Gastrocnemius medialis (tissue), 4 donors: ENCODE results near the gene ECT2L. TPM values are rescaled to one million over a fixed set of nuclear protein-coding genes. Genes with fewer than 3 reads are reported as not detected.

Experiments used
- ATAC-seq, 2 donors: fragments of 150-250 bp; one replicate each; pipeline ENCODE4 v1.9.1; 2016
- DNase-seq, 2 donors: peaks; one replicate each; pipeline ENCODE4 v3.0.0-alpha.2; 2019
- H3K27ac ChIP-seq, 4 donors: fragments of 200-600 bp; sonication (generic); 1 replicate in 1 of 4; 2 replicates in 3 of 4; pipeline ENCODE4 v1.5.1; 2016 to 2018; ENCODE audit warnings: mild to moderate bottlenecking in 2 of 4, moderate library complexity in 1 of 4
- H3K27me3 ChIP-seq, 3 donors: fragments of 200-600 bp; sonication (generic) in 2 of 3; 1 replicate in 1 of 3; 2 replicates in 2 of 3; pipeline versions ENCODE4 v1.5.1 to v1.6.0; 2016 to 2019; ENCODE audit warnings: mild to moderate bottlenecking in 1 of 3, moderate library complexity in 1 of 3
- H3K36me3 ChIP-seq, 2 donors: fragments of 200-600 bp; sonication (generic) in 1 of 2; one replicate each; pipeline ENCODE4 v1.5.1; 2017 to 2018
- H3K4me1 ChIP-seq, 2 donors: fragments of 200-600 bp; sonication (generic) in 1 of 2; one replicate each; pipeline ENCODE4 v1.5.1; 2016 to 2017; ENCODE audit warnings: mild to moderate bottlenecking in 2 of 2
- H3K4me3 ChIP-seq, 4 donors: fragments of 200-600 bp; sonication (generic) in 3 of 4; 1 replicate in 1 of 4; 2 replicates in 3 of 4; pipeline ENCODE4 v1.5.1; 2016 to 2019; ENCODE audit warnings: mild to moderate bottlenecking in 2 of 4
- H3K9me3 ChIP-seq, 3 donors: fragments of 200-600 bp; sonication (generic) in 2 of 3; 1 replicate in 1 of 3; 2 replicates in 2 of 3; pipeline ENCODE4 v1.5.1; 2016 to 2019
- POLR2A ChIP-seq, 2 donors: fragments of 450-650 bp; IDR thresholded peaks; one replicate each; pipeline ENCODE4 v1.6.1; 2017; ENCODE audit warnings: antibody characterized with exemption in 2 of 2, mild to moderate bottlenecking in 2 of 2, moderate library complexity in 2 of 2
- in situ Hi-C, 4 donors: fragments of 200-750 bp; cut with MboI; loops; one replicate each; pipeline versions ENCODE4 v1.15.0 to v1.8.0; 2017; ENCODE audit warnings: low sequenced_read_pairs in 4 of 4
- intact Hi-C: fragments of 100-400 bp; cut with DNase I; formaldehyde crosslinking; loops from one replicate; pipeline ENCODE4 v1.15.1; 2023; ENCODE audit warnings: low total_unique reads
- total RNA-seq, 4 donors: library from RNA; depleted of rRNA; stranded (reverse); fragments of >200 nt; gene quantifications; one replicate each; pipeline versions ENCODE4 v1.1.0 to v1.2.3, GENCODE V29; 2016
- TF ChIP-seq, protein P1 (sequence below), 5 experiments: fragments of 450-650 bp in 3 of 5; fragments of 200-600 bp in 2 of 5; sonication (generic) in 2 of 5; IDR thresholded peaks in 4 of 5; conservative IDR thresholded peaks in 1 of 5; 1 replicate in 4 of 5; 2 replicates in 1 of 5; pipeline ENCODE4 v1.5.1; 2016 to 2019; ENCODE audit warnings: antibody characterized with exemption in 5 of 5, mild to moderate bottlenecking in 3 of 5, moderate library complexity in 3 of 5

ECT2L gene
- total RNA-seq, 4 donors from 2014 or later: not detected

DNA sequence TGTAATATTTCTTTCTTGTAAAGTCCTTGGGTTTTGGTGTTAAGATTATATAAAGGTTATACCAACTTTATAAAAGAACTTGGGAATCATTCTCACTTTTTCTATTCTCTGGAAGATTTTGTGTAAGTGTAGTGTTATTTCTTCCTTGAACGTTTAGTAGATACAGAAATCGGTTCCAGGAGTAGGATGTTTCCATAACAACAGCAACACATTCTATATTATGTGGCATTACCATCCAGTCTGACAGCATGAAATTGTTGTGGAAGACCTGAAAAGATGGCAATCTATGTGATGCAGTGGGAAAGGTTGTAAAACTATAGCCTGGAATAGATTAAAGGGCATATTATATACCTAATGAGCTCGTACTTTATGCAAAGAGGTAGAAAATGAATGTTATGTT lies 13.8 kb downstream of the ECT2L start:
- in situ Hi-C loops: loop anchor here (10.0 to 25.0 kb wide), 3 partner anchors 175 to 555 kb away; partner anchors contain the start of genes CITED2 (in 2 of the 4) and REPS1 (in 1 of the 4)
- no peak overlapping the region for H3K27ac ChIP-seq
- no peaks in the 10 kb centered on the region for H3K9me3 ChIP-seq
- H3K36me3 ChIP-seq: no peaks in the 10 kb centered on the region
- no peaks in the 10 kb centered on the region for H3K27me3 ChIP-seq
- no peaks in the 10 kb centered on the region for H3K4me1 ChIP-seq
- H3K4me3 ChIP-seq: no peak overlapping the region
- no peak for ATAC-seq
- intact Hi-C loops: no loop called here
- DNase-seq: no peak
- TF ChIP-seq POLR2A (IDR thresholded peaks at IDR 0.05): no peak
- TF ChIP-seq, protein P1, sequence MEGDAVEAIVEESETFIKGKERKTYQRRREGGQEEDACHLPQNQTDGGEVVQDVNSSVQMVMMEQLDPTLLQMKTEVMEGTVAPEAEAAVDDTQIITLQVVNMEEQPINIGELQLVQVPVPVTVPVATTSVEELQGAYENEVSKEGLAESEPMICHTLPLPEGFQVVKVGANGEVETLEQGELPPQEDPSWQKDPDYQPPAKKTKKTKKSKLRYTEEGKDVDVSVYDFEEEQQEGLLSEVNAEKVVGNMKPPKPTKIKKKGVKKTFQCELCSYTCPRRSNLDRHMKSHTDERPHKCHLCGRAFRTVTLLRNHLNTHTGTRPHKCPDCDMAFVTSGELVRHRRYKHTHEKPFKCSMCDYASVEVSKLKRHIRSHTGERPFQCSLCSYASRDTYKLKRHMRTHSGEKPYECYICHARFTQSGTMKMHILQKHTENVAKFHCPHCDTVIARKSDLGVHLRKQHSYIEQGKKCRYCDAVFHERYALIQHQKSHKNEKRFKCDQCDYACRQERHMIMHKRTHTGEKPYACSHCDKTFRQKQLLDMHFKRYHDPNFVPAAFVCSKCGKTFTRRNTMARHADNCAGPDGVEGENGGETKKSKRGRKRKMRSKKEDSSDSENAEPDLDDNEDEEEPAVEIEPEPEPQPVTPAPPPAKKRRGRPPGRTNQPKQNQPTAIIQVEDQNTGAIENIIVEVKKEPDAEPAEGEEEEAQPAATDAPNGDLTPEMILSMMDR (IDR thresholded peaks at IDR 0.05 in 4 of 5, conservative IDR thresholded peaks at IDR 0.05 in 1 of 5): no peak

- no peak for TF ChIP-seq POLR2A (IDR thresholded peaks at IDR 0.05)
- TF ChIP-seq, protein P1 (IDR thresholded peaks at IDR 0.05 in 4 of 5, conservative IDR thresholded peaks at IDR 0.05 in 1 of 5): no peak
- Histone ChIP-seq H3K27me3 (no peaks in the 10 kb centered on the region), H3K27ac (no peak overlapping the region), H3K4me3 (no peak overlapping the region), H3K36me3 (no peaks in the 10 kb centered on the region), H3K4me1 (no peaks in the 10 kb centered on the region), H3K9me3 (no peaks in the 10 kb centered on the region)
- ATAC-seq: no peak
- no peak for DNase-seq
- in situ Hi-C loops (loop anchor here (10.0 to 25.0 kb wide), 3 partner anchors 173 to 553 kb away; partner anchors contain the start of genes CITED2 (in 2 of the 4) and REPS1 (in 1 of the 4)), intact Hi-C loops (no loop called here)
These were observed 16.0 kb downstream of the ECT2L start for GRCh38 chr6:138811866-138812265.

GRCh38 chr6:138814179-138814834 lies 18.4 kb downstream of the ECT2L start:
- intact Hi-C loops: no loop called here
- Histone ChIP-seq H3K4me3 (no peak overlapping the region), H3K27ac (no peak overlapping the region), H3K9me3 (no peaks in the 10 kb centered on the region), H3K4me1 (no peaks in the 10 kb centered on the region), H3K27me3 (no peaks in the 10 kb centered on the region), H3K36me3 (no peaks in the 10 kb centered on the region)
- DNase-seq (no peak), ATAC-seq (no peak)
- TF ChIP-seq POLR2A (IDR thresholded peaks at IDR 0.05): no peak
- TF ChIP-seq, protein P1 (IDR thresholded peaks at IDR 0.05 in 4 of 5, conservative IDR thresholded peaks at IDR 0.05 in 1 of 5): no peak
- in situ Hi-C loops: loop anchor here (10.0 to 25.0 kb wide), 3 partner anchors 170 to 550 kb away; partner anchors contain the start of genes CITED2 (in 2 of the 4) and REPS1 (in 1 of the 4)

DNA sequence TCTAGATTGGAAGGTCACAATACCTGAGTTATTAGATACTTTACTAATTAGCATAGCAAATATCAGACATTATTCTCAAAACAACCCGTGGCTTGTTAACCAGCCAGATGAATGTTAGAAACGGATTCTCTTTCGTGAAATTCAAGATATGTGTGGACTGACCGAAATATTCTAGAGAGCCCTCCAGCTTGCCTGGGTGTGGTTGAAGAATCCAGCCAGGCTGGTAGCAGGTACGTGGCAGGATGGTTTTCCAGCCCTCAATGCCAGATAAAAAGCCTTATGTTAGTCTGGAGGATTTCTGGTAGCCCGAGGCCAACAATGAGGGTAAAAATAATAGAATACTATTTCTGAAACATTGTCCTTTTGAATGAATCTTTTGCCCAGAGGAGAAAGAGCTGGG lies 19.3 kb downstream of the ECT2L start:
- in situ Hi-C loops (loop anchor here (5.0 to 25.0 kb wide), 4 partner anchors 170 to 550 kb away; partner anchors contain the start of genes REPS1 (in 3 of the 4) and CITED2 (in 2 of the 4)), intact Hi-C loops (no loop called here)
- Histone ChIP-seq H3K4me1 (no peaks in the 10 kb centered on the region), H3K4me3 (no peak overlapping the region), H3K9me3 (no peaks in the 10 kb centered on the region), H3K36me3 (no peaks in the 10 kb centered on the region), H3K27me3 (no peaks in the 10 kb centered on the region), H3K27ac (no peak overlapping the region)
- TF ChIP-seq, protein P1 (IDR thresholded peaks at IDR 0.05 in 4 of 5, conservative IDR thresholded peaks at IDR 0.05 in 1 of 5): no peak
- TF ChIP-seq POLR2A (IDR thresholded peaks at IDR 0.05): no peak
- DNase-seq (no peak), ATAC-seq (no peak)
